GM18868 (cell line): ENCODE measurements around the gene PKD2.
A peak's percentile ranks its signal among the peaks of the same experiment; 100 is the strongest.
"Not testable (repeated sequence)": the region's sequence is repeated elsewhere in the genome, so short reads cannot be mapped to it uniquely, and the experiment has no call there.

Experiments
- ATAC-seq: cut with Tn5 transposase; IDR thresholded peaks from one replicate; pipeline ENCODE4 v1.9.1; 2021; ENCODE audit warnings: mild to moderate bottlenecking, moderate library complexity; ENCODE audit not compliant: unreplicated experiment

The PKD2 gene

GRCh38 chr4:88025868-88026661 lies 18.6 kb downstream of the PKD2 start:
- not testable (repeated sequence) for ATAC-seq

GRCh38 chr4:88027611-88028608 lies 20.5 kb downstream of the PKD2 start:
- no peak for ATAC-seq

DNA sequence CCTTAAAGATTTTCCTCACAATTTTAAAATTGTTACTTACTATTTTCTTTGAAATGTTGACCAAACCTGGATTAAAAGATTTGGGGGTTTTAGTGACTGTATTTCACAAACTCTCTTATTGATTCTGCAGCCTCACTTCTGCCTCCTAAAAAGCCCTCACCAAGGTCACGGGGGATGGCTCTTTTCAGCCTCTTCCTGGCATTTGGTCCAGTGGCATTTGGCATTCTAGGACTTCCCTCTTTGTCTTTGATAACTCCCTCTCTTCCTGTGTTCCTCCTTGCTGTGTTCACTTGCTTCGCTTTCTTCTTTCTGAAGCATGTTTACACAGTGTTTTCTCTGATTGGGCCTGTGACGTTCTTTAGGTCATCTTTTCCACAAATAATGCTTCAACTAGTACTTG lies 21.5 kb downstream of the PKD2 start:
- no peak for ATAC-seq

GRCh38 chr4:88029556-88029955 lies 22.1 kb downstream of the PKD2 start:
- ATAC-seq = no peak

- ATAC-seq = no peak
These were observed 23.3 kb downstream of the PKD2 start for GRCh38 chr4:88030565-88031310.

DNA sequence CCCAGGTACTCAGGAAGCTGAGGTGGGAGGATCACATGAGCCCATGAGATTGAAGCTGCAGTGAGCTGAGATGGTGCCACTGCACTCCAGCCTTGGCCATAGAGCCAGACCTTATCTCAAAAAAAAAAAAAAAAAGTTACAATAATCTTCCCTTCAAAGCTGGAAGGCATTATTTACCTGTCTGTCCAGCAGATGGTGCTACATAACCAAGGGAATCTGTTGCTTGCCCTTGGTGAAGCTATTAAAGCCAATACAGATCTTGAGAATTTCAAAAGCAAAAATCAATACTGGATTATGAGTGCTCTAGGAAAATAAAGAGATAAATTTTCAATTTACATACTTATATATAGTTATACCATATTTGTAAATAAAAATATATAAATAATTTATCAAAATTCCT lies 25.9 kb downstream of the PKD2 start:
- peak; percentile 82 for ATAC-seq

GRCh38 chr4:88035292-88035691 lies 27.9 kb downstream of the PKD2 start:
- ATAC-seq = no peak

GRCh38 chr4:88037447-88037846 lies 30.0 kb downstream of the PKD2 start:
- no peak for ATAC-seq

DNA sequence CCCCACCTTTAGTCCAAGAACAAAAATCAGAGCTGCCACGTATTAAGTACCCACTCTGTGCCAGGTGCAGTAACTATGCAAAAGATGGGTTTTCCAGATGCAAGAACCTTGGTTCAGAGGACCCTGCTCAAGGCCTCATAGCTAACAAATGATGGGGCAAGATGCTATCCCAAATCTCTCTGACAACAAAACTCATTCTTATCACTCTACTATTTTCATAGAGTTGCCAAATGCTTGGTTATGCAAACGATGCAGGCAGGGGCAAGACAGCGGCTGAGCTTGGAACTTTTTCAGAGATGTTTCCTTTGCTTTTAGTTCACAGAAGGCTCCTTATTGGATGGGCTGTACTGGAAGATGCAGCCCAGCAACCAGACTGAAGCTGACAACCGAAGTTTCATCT lies 30.5 kb downstream of the PKD2 start:
- no peak for ATAC-seq

DNA sequence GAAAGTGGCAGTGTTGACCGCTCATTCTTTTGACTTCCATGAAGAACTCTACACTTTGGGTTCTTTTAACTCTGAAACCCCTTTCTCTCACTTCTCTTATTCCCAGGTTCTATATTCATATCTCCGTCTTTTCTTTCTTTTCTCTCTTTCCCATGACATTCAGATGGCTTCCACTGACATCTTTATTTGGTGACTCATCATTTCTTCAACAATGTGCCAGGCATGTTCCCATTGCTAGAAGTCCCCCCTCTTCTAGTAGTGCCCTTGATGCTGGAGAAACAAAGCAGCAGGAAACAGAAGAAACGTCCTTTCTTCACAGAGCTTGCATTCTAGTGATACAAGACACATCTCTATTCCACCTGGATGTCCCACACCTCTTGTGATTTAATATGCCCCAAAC lies 33.3 kb downstream of the PKD2 start:
- no peak for ATAC-seq

- no peak for ATAC-seq
These were observed 34.2 kb downstream of the PKD2 start for GRCh38 chr4:88041626-88042025.

DNA sequence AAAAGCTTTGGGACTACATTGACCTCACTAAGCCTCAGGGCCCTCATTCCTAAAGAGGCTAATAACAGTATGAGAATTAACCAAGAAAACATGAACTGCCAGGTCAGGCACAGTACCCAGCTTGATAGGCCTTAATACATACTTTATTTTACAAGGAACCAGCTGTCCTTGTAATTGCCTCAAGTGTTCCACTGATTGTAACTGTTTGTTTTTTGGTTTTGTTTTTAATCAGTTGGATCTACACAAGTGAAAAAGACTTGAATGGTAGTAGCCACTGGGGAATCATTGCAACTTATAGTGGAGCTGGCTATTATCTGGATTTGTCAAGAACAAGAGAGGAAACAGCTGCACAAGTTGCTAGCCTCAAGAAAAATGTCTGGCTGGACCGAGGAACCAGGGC lies 35.6 kb downstream of the PKD2 start:
- ATAC-seq = no peak

DNA sequence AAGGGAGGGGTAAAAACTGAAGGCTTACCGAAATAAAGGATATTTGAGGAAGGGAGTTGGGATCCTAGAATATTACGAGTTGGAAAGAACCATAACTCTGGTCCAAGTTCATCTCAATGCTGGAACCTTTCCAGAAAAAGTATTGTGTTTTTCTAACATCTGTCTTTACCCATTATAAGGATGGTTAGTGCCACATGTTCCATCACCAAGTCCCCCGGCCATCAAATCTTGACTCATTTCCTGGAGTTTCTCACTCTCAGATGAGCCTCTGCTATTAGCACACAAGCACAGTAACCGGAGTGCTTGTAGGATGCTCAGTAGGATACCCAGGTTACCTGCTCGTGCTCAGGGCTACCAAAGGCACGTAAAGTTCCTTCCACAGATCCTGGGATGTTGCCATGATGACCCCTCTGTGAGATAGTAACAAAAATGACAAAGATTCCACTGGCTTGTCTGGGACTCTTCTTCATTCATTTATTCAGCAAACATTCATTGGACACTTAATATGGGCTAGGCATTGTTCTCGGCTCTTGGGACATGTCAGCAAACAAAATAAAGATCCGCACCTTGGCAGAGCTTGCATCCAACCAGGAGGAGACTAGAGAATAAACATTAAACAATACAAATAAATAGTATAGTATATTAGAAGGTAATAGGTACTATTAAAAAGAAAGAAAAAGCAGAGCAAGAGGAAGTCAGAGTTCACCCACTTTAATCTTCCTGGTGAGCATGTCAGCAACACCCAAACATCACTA lies 36.3 kb downstream of the PKD2 start:
- no peak for ATAC-seq

DNA sequence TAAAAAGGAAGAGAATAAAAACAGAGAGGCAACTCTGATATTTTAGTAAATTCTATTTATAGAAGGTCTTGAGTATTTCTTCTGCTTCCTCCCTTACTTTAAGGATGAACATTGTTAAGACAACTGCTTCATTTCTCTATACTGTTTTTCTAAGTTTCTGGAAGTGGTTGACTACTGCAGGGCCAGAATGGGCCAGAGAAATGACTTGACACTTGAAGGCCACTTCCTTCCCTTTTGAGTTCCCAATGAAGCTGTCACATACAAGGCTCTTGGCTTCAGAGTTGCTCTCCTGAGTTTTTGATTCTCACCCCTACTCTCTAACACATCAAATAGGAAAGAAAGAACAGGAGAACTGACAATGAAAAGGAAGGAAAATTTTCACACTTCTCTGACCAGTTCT lies 37.6 kb downstream of the PKD2 start:
- ATAC-seq = no peak

DNA sequence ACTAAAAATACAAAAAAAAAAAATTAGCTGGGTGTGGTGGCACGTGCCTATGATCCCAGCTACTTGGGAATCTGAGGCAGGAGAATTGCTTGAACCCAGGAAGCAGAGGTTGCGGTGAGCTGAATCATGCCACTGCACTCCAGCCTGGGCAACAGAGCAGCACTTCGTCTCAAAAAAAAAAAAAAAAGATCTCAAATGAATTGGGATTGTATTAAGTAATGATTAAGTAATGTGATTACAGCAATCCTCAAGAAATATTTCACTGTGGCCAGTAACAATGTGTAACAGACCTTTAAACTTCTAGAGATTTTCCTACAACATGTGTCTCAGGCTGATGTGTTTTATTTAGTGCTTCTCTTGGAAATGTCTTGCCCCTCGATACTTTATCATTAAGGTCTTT lies 46.8 kb downstream of the PKD2 start:
- no peak for ATAC-seq

- ATAC-seq = peak; percentile 76
These were observed 47.5 kb downstream of the PKD2 start for GRCh38 chr4:88054901-88055300.

DNA sequence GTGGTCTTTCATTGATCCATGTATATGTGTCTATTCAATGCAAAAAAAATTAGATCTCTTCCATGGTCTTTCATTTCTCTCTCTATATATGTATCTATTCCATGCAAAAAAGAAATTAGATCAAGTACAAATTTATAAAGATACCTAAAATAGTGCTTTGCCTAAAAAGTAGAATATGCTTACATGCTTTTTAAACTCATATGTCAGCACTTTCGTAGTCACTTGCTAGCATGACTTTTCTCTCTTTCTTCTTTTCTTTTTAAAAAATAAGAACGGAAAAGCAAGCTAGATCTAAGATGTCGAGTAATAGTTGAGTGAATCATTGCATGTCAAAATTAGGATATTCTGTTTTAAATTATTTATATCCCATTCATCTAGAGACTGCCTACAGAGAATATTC lies 50.9 kb downstream of the PKD2 start:
- ATAC-seq = no peak

DNA sequence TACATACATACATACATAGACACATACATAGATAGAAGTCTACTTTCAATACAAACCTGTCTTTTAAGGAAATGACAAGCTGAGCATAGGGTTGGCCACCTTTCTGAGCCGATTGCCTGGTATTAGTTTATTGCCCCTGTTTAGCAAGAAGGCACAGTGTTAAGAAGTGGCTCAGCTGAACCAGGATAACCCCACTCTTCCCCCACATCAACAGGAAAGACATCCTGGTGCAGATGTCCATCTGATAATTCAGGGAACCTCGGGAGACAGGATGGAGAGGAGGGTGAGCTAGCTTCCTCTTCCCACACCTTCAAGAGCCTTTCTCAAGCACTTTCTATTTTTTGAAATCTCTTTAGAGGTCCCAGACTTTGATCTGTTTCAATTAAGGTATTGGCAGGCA lies 52.3 kb downstream of the PKD2 start:
- no peak for ATAC-seq

DNA sequence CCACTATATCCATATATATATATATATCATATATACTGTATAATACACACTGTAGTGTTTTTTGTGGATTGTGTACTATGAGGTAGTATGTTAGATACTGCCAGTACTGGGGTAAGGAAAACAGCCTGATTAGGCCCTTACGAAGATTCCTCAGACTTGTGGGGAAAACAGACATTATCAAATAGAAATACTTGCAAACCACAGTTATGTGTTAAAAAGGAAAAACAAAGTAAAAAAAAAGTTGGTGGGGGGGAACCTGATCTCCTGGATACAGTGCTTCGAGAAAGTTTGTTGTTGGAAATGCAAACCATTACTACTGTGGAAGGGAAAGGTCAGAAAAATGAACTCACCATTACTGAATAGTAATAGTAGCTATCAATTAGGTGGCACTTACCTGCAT lies 53.0 kb downstream of the PKD2 start:
- no peak for ATAC-seq

- no peak for ATAC-seq
These were observed 54.9 kb downstream of the PKD2 start for GRCh38 chr4:88062311-88062710.

DNA sequence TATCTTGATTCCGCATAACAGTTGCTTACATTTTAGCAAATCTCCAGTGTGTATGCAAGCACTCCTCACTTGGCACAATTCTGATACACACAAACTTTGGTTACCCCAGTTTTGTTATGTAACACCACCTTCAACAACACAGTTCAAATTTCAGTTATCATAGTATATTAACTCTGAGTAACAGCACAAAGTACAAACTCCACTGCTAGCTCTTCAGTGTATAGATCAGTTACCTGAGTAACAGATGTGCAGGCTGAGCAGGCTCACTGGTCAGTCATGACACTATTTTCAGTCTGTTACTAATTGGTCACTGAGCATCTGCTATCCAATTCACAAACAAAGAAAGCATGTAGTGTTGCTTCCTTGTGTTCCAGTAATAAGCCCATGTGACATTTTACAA lies 55.4 kb downstream of the PKD2 start:
- ATAC-seq = no peak
